C4-2B (cell line): ENCODE data around the gene RGS19.

Experiments used
- H3K27ac ChIP-seq: fragments of 450-650 bp; 2 replicates; pipeline ENCODE4 v1.5.1; 2017
- CTCF ChIP-seq: fragments of 450-650 bp; conservative IDR thresholded peaks from 2 replicates; pipeline ENCODE4 v1.5.1; 2017; ENCODE audit warnings: mild to moderate bottlenecking
- ZFX ChIP-seq: fragments of 450-650 bp; IDR thresholded peaks from 2 replicates; pipeline ENCODE4 v1.6.1; 2017

The RGS19 gene

DNA sequence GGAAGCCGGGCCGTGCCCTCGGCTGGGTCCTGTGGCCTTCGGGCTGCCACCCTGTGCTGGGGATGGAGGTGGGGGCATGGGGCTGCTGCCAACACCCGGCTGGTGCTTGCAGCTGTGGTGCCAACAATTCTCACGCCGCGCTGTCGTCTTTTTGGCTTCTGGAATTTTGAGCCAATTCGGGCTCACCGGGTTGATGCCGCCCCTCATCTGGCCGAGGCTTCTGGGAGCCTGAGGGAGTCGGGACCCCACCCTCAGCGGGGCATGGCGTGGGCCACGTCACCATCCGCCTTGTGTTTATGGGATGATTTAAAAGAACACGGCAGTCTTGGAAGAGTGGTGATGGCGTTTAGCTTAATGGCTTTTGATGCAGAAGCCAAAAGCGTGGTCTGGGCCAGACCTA, 36.7 kb upstream of the RGS19 start:
- H3K27ac ChIP-seq, result no peak overlapping the region
- TF ChIP-seq CTCF, result no peak
- TF ChIP-seq ZFX, result no peak

GRCh38 chr20:64115171-64115911, 36.0 kb upstream of the RGS19 start:
- no peak overlapping the region for H3K27ac ChIP-seq
- TF ChIP-seq CTCF (no peak), ZFX (no peak)

DNA sequence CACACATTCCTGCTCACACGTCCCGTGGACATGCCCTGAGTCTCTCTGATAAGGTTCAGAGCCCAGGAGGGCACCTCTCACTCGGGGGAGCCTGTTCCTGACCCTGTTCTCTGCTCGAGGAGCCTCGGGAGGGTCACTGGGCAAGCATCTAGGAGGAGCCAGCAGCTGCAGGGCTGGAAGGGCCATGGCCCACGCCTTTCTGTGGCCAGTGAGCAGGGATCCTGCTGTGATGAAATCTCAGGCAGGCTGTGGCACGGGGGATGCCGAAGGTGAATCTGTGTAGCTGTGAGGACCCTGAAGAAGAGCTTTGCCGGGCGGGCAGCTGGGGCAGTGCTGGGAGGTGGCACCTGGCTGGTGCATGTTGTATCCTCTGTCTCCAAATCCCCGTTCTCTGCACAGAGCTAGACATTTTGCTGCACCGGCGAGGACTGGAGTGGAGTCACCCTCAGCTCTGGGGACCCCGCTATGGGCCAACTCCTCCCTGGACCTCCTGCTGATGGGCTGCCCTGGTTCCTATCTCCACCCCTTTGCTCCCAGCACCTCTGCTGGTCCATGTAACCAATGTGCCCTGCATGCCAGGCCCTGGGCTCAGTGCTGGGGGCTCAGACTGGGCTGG, 35.1 kb upstream of the RGS19 start:
- no peak for TF ChIP-seq ZFX
- TF ChIP-seq CTCF, result no peak
- no peak overlapping the region for H3K27ac ChIP-seq

- TF ChIP-seq ZFX (no peak), CTCF (no peak)
- no peak overlapping the region for H3K27ac ChIP-seq
Measured at GRCh38 chr20:64113796-64114355, 34.6 kb upstream of the RGS19 start.

GRCh38 chr20:64113444-64113775, 34.1 kb upstream of the RGS19 start:
- no peak overlapping the region for H3K27ac ChIP-seq
- no peak for TF ChIP-seq CTCF
- TF ChIP-seq ZFX, result no peak

DNA sequence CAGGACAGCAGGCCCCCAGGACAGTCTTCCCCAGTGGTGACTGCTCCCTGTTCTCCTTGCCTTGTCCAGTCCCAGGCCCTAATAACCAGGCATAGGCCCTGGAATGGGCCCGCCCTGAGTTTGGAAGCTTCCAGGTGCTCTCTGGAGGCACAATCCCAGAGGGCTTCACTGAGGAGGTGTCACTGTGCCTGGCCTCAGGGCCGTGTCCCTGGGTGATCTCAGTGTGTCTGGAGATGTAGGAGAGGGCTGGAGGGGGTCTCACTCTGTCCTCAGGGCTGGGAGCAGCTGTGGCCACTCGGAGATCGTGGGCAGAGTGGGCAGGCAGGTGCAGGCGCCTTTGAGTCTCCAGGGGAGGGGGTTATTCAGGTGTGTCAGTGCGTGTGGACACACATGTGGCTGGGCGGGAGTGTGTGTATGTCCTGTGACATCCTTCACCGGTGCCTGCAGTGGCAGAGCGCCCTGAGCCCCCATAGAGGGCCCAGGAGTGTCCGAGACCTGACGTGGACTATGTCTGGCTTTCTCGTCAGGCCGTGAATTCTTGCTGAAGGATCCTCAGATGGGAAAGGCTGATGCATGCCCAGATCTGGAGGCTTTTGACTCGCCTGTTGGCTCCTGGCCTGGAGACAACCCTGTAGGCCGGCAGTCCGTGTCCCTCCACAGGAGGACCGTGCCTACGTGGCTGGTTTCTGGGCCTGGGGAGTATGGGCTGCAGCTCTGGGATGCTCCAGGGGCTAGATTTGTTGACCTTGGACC, 33.5 kb upstream of the RGS19 start:
- TF ChIP-seq CTCF (no peak), ZFX (no peak)
- no peak overlapping the region for H3K27ac ChIP-seq
